K562 (cell line): ENCODE results near the gene CDC37. TPM values are rescaled to one million over a fixed set of nuclear protein-coding genes. Genes with fewer than 3 reads are reported as not detected.

Source experiments
- CEBPG ChIP-seq, 3 experiments: fragments of 200-800 bp in 1 of 3; sonication (Bioruptor generic) in 1 of 3; sonication (generic) in 1 of 3; formaldehyde crosslinking in 1 of 3; IDR thresholded peaks in 2 of 3; conservative IDR thresholded peaks in 1 of 3; 2 replicates each; pipeline versions ENCODE4 v1.6.1 to v1.8.0; 2016 to 2022; ENCODE audit warnings: missing compliant biosample characterization in 2 of 3, missing genetic modification characterization in 2 of 3, mild to moderate bottlenecking in 1 of 3, missing genetic modification reagents in 1 of 3
- FOXM1 ChIP-seq, 2 experiments: fragments of 450-650 bp in 1 of 2; sonication (generic) in 1 of 2; formaldehyde crosslinking in 1 of 2; IDR thresholded peaks; 2 replicates each; pipeline versions ENCODE4 v1.6.1 to v1.9.0; 2017 to 2022; ENCODE audit warnings: low read depth in 2 of 2, mild to moderate bottlenecking in 2 of 2, missing genetic modification reagents in 1 of 2, moderate library complexity in 1 of 2
- KDM5B ChIP-seq: fragments of 200-600 bp; sonication (generic); IDR thresholded peaks from 2 replicates; pipeline ENCODE4 v1.6.1; 2012; ENCODE audit warnings: low read depth, mild to moderate bottlenecking, moderate library complexity, low read length, control low read depth, inconsistent platforms; ENCODE audit not compliant: insufficient replicate concordance
- KLF6 ChIP-seq: fragments of 250-450 bp; sonication (Bioruptor Pico); IDR thresholded peaks from 2 replicates; pipeline ENCODE4 v1.4.0; 2020; ENCODE audit warnings: mild to moderate bottlenecking, moderate library complexity, borderline replicate concordance
- MAZ ChIP-seq, 2 experiments: fragments of 450-650 bp in 1 of 2; sonication (generic) in 1 of 2; formaldehyde crosslinking; IDR thresholded peaks in 1 of 2; conservative IDR thresholded peaks in 1 of 2; 2 replicates each; pipeline versions ENCODE4 v1.4.0 to v1.5.0; 2020; ENCODE audit warnings: mild to moderate bottlenecking in 1 of 2, missing genetic modification reagents in 1 of 2
- MTA3 ChIP-seq: fragments of 450-650 bp; formaldehyde crosslinking; IDR thresholded peaks from 2 replicates; pipeline ENCODE4 v1.6.1; 2017; ENCODE audit warnings: mild to moderate bottlenecking, borderline replicate concordance
- POLR2B ChIP-seq: fragments of 450-650 bp; IDR thresholded peaks from 2 replicates; pipeline ENCODE4 v1.6.1; 2018; ENCODE audit warnings: low read depth; ENCODE audit not compliant: partially characterized antibody
- SIN3B ChIP-seq: fragments of 450-650 bp; IDR thresholded peaks from 2 replicates; pipeline ENCODE4 v1.6.1; 2017; ENCODE audit warnings: low read depth, mild to moderate bottlenecking, moderate library complexity
- SLC30A9 ChIP-seq: fragments of 250-450 bp; sonication (Bioruptor Pico); IDR thresholded peaks from 2 replicates; pipeline ENCODE4 v1.8.0; 2022; ENCODE audit warnings: mild to moderate bottlenecking, moderate library complexity
- STAT5B ChIP-seq: fragments of 250-450 bp; sonication (Bioruptor Pico); IDR thresholded peaks from 2 replicates; pipeline ENCODE4 v1.8.0; 2021; ENCODE audit warnings: mild to moderate bottlenecking, inconsistent platforms
- WHSC1 ChIP-seq: IDR thresholded peaks from one replicate; pipeline ENCODE4 v1.6.1; 2012; ENCODE audit warnings: low read length, control low read depth, inconsistent platforms
- ZFX ChIP-seq: sonication (generic); formaldehyde crosslinking; IDR thresholded peaks from 2 replicates; pipeline ENCODE4 v1.8.0; 2022; ENCODE audit warnings: mild to moderate bottlenecking, missing genetic modification reagents, moderate library complexity
- polyA plus RNA-seq, 8 experiments: library from polyadenylated mRNA; depleted of rRNA in 4 of 8; stranded (reverse) in 5 of 8; unstranded in 3 of 8; fragments of >200 nt; fragmentation: Nextera tagmentation in 2 of 8; fragmentation: Illumina TruSeq in 1 of 8; extraction: Ambion mirVana in 2 of 8; extraction: Trizol in 1 of 8; gene quantifications; 2 replicates each; pipeline versions ENCODE4 v1.2.1 to v1.2.3, GENCODE V29; 2011 to 2014; ENCODE audit warnings: inconsistent platforms in 1 of 8, missing spikeins in 1 of 8
- total RNA-seq, 7 experiments: library from RNA; depleted of rRNA in 6 of 7; stranded (reverse); fragments of >200 nt in 6 of 7; fragmentation: Illumina TruSeq in 2 of 7; extraction: Trizol in 2 of 7; gene quantifications; 2 replicates each; pipeline versions ENCODE4 v1.2.1 to v1.2.3, GENCODE V29; 2011 to 2021; ENCODE audit warnings: low replicate concordance in 1 of 7
- TF ChIP-seq, protein P1 (sequence below): fragments of 450-650 bp; formaldehyde crosslinking; IDR thresholded peaks from 2 replicates; pipeline ENCODE4 v1.4.0; 2020; ENCODE audit warnings: mild to moderate bottlenecking, moderate library complexity
- TF ChIP-seq, protein P2 (sequence below), 3 experiments: fragments of 200-800 bp in 1 of 3; sonication (Bioruptor generic) in 1 of 3; sonication (generic) in 1 of 3; formaldehyde crosslinking in 1 of 3; IDR thresholded peaks; 2 replicates each; pipeline versions ENCODE4 v1.6.1 to v1.8.0; 2016 to 2022; ENCODE audit warnings: mild to moderate bottlenecking in 2 of 3, missing compliant biosample characterization in 2 of 3, missing genetic modification characterization in 2 of 3, missing genetic modification reagents in 1 of 3
- TF ChIP-seq, protein P3 (sequence below): fragments of 250-450 bp; sonication (Bioruptor Pico); IDR thresholded peaks from 2 replicates; pipeline ENCODE4 v1.8.0; 2021; ENCODE audit warnings: moderate library complexity, mild to moderate bottlenecking, inconsistent platforms
- TF ChIP-seq, protein P4 (sequence below): fragments of 450-650 bp; formaldehyde crosslinking; IDR thresholded peaks from 2 replicates; pipeline ENCODE4 v1.4.0; 2020; ENCODE audit warnings: mild to moderate bottlenecking, moderate library complexity
- TF ChIP-seq, protein P5 (sequence below), 2 experiments: fragments of 450-650 bp in 1 of 2; sonication (generic) in 1 of 2; formaldehyde crosslinking in 1 of 2; IDR thresholded peaks in 1 of 2; conservative IDR thresholded peaks in 1 of 2; 2 replicates each; pipeline versions ENCODE4 v1.6.1 to v1.8.1; 2016 to 2023; ENCODE audit warnings: mild to moderate bottlenecking in 2 of 2, moderate library complexity in 2 of 2, inconsistent platforms in 1 of 2, missing genetic modification reagents in 1 of 2

CDC37 gene
- total and polyA plus RNA-seq, 9 of the 15 experiments (the other 6 are each of a cell fraction or from before 2014, with no cell fraction given) = 6.6 to 538 (median 227) TPM

DNA sequence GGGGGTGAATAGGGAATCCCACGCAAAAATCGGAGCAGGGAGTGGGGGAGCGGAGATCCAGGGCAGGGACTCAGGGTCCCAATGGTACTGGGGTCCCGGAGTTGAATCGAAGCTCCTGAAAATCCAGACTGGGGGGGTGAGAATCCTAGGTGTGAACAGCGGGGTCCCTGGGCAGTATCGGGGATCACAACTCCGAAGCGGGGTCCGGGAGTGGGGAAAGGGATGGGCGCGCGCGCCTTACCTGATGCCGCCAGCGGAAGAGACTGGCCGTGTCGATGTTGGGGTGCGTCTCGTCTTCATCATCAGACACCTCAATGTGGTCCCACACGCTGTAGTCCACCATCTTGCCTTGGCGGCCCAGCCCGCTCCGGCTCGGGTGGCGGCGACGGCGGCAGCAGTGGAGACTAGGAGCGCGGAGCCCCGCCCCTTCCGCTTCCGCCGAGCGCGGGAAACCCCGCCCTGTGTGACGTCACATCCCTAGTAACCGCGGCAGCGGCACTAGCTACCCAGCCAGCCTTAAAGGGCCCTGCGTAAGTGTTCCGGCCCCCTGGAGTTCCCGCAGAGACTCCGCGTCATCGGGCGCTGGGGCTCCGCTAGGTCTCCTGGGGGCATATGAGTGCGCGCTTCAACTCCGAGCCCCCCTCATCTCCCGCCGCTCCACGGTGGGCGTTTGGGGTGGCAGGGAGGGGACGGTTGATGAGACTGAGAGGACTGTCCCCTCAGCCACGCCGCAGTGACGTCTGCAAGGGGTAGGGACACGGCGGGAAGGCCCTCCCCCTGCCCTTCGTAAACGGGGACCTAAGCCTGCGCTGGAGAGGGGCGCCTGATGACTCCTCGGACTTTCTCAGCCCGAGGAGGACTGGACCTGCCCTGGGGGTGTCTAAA, at the start of gene CDC37 (continued):
- TF ChIP-seq, protein P1, sequence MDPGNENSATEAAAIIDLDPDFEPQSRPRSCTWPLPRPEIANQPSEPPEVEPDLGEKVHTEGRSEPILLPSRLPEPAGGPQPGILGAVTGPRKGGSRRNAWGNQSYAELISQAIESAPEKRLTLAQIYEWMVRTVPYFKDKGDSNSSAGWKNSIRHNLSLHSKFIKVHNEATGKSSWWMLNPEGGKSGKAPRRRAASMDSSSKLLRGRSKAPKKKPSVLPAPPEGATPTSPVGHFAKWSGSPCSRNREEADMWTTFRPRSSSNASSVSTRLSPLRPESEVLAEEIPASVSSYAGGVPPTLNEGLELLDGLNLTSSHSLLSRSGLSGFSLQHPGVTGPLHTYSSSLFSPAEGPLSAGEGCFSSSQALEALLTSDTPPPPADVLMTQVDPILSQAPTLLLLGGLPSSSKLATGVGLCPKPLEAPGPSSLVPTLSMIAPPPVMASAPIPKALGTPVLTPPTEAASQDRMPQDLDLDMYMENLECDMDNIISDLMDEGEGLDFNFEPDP (CRISPR knock-in tag) = no peak
- peak; percentile 20 to 68 for TF ChIP-seq MAZ (CRISPR knock-in tag; conservative IDR thresholded peaks at IDR 0.05 in 1 of 2, IDR thresholded peaks at IDR 0.05 in 1 of 2)
- TF ChIP-seq MTA3 = peak; percentile 40; the same call in 1 of the 2 replicates
- no peak for TF ChIP-seq KLF6 (CRISPR knock-in tag)
- TF ChIP-seq KDM5B = peak; percentile 90
- TF ChIP-seq, protein P2, sequence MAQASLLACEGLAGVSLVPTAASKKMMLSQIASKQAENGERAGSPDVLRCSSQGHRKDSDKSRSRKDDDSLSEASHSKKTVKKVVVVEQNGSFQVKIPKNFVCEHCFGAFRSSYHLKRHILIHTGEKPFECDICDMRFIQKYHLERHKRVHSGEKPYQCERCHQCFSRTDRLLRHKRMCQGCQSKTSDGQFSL (CRISPR knock-in tag; IDR thresholded peaks at IDR 0.05) = peak; percentile 10; the same call in 1 of the 2 replicates
- TF ChIP-seq, protein P2 (tag; IDR thresholded peaks at IDR 0.05) = no peak
- no peak for TF ChIP-seq SLC30A9 (CRISPR knock-in tag)
- TF ChIP-seq FOXM1 (IDR thresholded peaks at IDR 0.05; ENCODE audit: low read depth) = no peak
- TF ChIP-seq FOXM1 (CRISPR knock-in tag; IDR thresholded peaks at IDR 0.05; ENCODE audit: low read depth) = peak; percentile 60; the same call in 1 of the 2 replicates
- TF ChIP-seq, protein P3, sequence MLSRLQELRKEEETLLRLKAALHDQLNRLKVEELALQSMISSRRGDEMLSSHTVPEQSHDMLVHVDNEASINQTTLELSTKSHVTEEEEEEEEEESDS (CRISPR knock-in tag) = no peak
- TF ChIP-seq, protein P4, sequence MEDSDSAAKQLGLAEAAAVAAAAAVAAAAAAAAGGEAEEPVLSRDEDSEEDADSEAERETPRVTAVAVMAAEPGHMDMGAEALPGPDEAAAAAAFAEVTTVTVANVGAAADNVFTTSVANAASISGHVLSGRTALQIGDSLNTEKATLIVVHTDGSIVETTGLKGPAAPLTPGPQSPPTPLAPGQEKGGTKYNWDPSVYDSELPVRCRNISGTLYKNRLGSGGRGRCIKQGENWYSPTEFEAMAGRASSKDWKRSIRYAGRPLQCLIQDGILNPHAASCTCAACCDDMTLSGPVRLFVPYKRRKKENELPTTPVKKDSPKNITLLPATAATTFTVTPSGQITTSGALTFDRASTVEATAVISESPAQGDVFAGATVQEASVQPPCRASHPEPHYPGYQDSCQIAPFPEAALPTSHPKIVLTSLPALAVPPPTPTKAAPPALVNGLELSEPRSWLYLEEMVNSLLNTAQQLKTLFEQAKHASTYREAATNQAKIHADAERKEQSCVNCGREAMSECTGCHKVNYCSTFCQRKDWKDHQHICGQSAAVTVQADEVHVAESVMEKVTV = no peak
- TF ChIP-seq WHSC1 = no peak
- TF ChIP-seq ZFX (CRISPR knock-in tag) = peak; percentile 52
- no peak for TF ChIP-seq STAT5B (CRISPR knock-in tag)
- TF ChIP-seq POLR2B = peak; percentile 85
- peak; percentile 49; the same call in 1 of the 2 replicates for TF ChIP-seq CEBPG (CRISPR knock-in tag; IDR thresholded peaks at IDR 0.05)
- TF ChIP-seq CEBPG (tag; conservative IDR thresholded peaks at IDR 0.05 in 1 of 2, IDR thresholded peaks at IDR 0.05 in 1 of 2) = no peak
- no peak; the same call in none of the 2 replicates for TF ChIP-seq SIN3B
- TF ChIP-seq, protein P5, sequence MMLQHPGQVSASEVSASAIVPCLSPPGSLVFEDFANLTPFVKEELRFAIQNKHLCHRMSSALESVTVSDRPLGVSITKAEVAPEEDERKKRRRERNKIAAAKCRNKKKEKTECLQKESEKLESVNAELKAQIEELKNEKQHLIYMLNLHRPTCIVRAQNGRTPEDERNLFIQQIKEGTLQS (IDR thresholded peaks at IDR 0.05) = peak; percentile 90
- TF ChIP-seq, protein P5 (CRISPR knock-in tag; conservative IDR thresholded peaks at IDR 0.05) = no peak; the same call in 1 of the 2 replicates
